GM10248 (cell line): ENCODE results near the gene MUC2.
"Not testable (repeated sequence)": the region's sequence is repeated elsewhere in the genome, so short reads cannot be mapped to it uniquely, and the experiment has no call there.

ENCODE experiments used
- CTCF ChIA-PET: fragments of 300-600 bp; sonication (Branson Sonifier 250); formaldehyde crosslinking; extraction: SDS; loops from one replicate; lab custom pipeline; 2021; ENCODE audit warnings: antibody characterized with exemption; lab: Yijun Ruan, JAX
- POLR2A ChIA-PET: fragments of 350-650 bp; sonication (Branson Sonifier 250); formaldehyde crosslinking; extraction: SDS; loops from one replicate; lab custom pipeline; 2020; ENCODE audit warnings: antibody characterized with exemption; lab: Yijun Ruan, JAX
- DNase-seq: peaks from one replicate; pipeline ENCODE4 v3.0.0; 2012; ENCODE audit errors: extremely low spot score
- TF ChIP-seq, protein P1 (sequence below): IDR thresholded peaks from 2 replicates; pipeline ENCODE4 v1.5.1; 2012; ENCODE audit warnings: mild to moderate bottlenecking, low read depth; ENCODE audit errors: extremely low read depth, missing control alignments, control extremely low read depth

The MUC2 gene

DNA sequence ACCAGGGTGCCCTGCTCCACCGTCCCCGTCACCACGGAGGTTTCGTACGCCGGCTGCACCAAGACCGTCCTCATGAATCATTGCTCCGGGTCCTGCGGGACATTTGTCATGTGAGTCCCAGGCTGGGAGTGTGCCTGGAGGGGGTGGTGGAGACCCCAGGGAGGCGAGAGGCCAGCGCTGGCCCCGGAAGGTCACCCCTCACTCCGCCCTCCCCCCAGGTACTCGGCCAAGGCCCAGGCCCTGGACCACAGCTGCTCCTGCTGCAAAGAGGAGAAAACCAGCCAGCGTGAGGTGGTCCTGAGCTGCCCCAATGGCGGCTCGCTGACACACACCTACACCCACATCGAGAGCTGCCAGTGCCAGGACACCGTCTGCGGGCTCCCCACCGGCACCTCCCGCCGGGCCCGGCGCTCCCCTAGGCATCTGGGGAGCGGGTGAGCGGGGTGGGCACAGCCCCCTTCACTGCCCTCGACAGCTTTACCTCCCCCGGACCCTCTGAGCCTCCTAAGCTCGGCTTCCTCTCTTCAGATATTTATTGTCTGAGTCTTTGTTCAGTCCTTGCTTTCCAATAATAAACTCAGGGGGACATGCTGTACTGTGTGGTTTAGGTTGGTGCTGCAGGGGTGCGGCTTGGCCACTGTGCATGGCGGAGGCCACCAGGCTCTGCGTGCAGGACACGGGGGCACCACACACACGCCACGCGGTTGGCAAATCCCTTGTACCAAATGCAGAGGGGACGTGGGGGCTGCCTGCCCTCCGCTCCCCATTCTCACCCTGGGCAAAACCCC, 35.4 kb downstream of the MUC2 start:
- DNase-seq, result no peak
- ChIA-PET POLR2A (no interaction called here), CTCF (no interaction called here)
- TF ChIP-seq, protein P1, sequence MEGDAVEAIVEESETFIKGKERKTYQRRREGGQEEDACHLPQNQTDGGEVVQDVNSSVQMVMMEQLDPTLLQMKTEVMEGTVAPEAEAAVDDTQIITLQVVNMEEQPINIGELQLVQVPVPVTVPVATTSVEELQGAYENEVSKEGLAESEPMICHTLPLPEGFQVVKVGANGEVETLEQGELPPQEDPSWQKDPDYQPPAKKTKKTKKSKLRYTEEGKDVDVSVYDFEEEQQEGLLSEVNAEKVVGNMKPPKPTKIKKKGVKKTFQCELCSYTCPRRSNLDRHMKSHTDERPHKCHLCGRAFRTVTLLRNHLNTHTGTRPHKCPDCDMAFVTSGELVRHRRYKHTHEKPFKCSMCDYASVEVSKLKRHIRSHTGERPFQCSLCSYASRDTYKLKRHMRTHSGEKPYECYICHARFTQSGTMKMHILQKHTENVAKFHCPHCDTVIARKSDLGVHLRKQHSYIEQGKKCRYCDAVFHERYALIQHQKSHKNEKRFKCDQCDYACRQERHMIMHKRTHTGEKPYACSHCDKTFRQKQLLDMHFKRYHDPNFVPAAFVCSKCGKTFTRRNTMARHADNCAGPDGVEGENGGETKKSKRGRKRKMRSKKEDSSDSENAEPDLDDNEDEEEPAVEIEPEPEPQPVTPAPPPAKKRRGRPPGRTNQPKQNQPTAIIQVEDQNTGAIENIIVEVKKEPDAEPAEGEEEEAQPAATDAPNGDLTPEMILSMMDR, result no peak

DNA sequence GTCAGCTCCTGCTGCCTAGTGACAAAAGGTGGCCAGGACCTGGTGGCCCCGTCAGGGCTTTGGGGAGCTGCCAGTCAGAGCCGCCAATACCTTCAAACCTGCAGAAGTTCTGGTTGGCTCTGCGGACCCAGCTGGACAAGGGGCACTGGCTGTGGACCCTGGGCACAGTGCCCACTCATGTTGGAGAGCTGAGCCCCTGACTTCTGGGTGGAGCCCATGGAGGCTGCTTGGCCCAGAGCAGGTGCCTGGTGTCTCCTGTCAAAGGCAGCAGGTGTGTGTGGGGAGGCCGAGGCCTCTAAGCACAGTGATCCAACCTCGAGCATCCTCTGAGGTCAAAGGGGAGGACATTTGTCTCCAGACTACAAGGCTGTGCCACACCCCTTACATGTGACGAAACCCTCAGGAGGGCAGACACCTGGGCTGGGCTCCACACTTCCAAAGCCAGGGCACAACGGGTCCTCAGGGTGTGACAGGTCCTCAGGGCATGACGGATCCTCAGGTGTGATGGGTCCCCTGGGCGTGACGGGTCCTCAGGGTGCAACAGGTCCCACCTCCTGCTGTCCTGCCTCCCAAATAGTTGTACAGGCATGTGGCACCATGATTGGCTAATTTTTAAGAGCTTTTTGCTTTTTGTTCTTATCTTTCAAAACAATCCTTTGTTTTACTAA, 37.0 kb downstream of the MUC2 start:
- TF ChIP-seq, protein P1, result no peak
- ChIA-PET CTCF (no interaction called here), POLR2A (no interaction called here)
- DNase-seq, result no peak

DNA sequence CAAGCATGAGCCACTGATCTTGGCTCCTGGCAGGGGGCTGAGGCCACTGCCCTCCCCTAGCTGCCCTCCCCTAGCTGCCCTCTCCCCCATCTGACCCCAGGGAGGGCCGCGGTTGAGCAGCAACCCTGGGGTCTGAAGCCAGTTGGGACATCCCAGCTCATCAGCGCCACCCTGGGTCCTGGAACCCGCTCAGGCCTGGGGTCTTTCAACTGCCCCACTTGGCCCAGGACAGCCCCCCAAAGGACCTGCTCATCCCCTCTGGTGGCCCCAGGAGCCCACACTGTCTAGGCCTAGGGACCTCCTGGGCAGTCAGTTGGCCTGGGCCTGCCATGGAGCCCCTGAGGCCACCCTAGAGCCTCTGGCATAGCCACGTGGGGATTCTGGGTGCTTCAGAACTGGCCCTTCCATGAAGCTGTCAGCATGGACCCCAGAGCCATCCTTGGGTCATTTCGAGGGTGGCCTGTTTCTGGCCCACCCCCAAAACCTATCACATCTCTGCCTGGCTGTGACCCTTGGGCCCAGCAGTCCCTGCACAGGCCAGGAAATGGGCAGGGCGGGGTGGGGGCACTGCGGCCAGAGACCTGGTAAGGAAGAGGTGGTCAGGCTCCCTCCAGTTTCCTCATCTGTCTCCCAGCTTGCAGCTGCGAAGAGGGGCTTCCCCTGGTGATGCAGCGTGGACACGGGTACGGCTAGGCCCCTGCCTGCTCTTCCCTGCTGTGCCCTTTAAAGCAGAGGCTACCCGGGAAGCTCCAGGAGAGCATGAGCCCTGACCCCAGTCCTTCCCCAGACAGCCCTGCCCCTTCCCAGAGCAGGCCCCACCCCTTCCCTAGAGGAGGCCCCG, 37.9 kb downstream of the MUC2 start:
- no peak for DNase-seq
- TF ChIP-seq, protein P1, result no peak
- ChIA-PET POLR2A (no interaction called here), CTCF (no interaction called here)

DNA sequence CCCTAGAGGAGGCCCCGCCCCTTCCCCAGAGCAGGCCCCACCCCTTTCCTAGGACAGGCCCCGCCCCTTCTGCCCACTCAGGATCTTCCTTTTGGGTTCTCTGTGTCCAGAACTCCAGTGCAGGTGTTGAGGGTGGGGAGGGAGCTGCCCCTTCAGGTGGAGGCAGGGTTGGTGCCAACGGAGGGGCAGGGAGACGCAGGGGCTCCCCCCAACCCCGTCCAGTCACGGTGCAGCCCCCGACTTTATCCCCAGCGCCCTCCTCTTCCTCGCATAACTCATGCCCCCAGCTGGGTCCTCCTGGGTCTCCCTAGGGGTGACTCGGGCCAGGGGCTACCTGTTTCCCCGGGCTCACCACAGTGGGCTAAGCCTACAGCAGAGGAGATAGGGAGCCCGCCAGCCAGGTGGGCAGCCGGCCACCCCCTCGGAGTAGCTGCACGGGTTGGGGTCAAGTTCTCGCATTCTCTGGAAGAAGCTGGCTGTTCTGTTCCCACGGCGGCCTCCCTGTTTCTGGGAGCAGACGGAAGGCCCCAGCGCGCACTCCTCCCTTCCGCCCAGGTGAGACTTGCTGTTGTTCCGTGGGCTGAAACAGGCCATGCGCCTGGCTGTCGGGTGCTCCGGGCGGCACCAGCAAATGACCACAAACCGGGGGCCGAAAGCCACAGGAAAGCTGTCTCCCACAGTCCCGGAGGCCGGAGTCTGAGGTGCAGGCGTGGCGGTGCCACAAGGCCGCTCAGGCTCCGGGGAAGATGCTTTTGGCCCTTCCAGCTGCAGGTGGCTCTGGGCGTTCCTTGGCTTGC, 38.9 kb downstream of the MUC2 start:
- ChIA-PET CTCF (no interaction called here), POLR2A (no interaction called here)
- DNase-seq, result no peak
- TF ChIP-seq, protein P1, result no peak

DNA sequence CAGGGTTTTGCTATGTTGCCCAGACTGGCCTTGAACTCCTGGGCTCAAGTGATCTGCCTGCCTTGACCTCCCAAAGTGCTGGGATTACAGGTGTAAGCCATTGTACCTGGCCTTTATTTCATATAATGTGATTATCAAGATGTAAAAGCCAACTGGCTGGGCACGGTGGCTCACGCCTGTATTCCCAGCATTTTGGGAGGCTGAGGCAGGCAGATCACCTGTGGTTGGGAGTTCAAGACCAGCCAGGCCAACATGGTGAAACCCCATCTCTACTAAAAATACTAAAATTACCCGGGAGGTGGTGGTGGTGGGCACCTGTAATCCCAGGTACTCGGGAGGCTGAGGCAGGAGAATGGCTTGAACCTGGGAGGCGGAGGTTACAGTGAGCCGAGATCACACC, 40.6 kb downstream of the MUC2 start:
- DNase-seq, POLR2A ChIA-PET: not testable (repeated sequence)
- CTCF ChIA-PET, result interaction anchor here (0.7 kb wide), 1 partner anchor 18 kb away, joined by 3 read pairs; no protein-coding TSS in a partner anchor

DNA sequence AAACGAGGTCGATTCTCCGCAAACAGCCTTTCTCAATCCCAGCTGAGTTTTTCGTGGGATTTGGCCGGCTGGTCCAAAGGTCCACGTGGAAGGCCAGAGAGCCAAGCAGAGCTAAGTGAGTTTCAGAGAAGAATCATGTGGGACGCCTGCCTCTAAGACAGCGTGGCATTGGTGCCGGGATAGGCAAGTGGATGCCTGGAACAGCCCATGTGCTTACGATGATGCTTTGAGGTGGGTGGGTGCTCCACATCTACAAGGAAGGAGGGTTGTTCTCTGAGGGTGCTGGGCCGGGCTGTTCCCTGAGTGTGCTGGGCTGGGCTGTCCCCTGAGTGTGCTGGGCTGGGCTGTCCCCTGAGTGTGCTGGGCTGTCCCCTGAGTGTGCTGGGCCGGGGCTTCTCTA, 41.4 kb downstream of the MUC2 start:
- DNase-seq, result no peak
- TF ChIP-seq, protein P1, result no peak
- POLR2A ChIA-PET, result no interaction called here
- CTCF ChIA-PET, result interaction anchor here (0.7 kb wide), 1 partner anchor 18 kb away, joined by 3 read pairs; no protein-coding TSS in a partner anchor
